Kidney epithelial cell (primary cell): ENCODE measurements around the gene SMAD6. TPM values are rescaled to one million over a fixed set of nuclear protein-coding genes. Genes with fewer than 3 reads are reported as not detected.

Experiments
- DNase-seq: peaks from one replicate; pipeline ENCODE4 v3.0.0-alpha.2; 2010; ENCODE audit warnings: low read depth
- H3K27me3 ChIP-seq: 2 replicates; pipeline ENCODE4 v1.6.0; 2011; ENCODE audit warnings: low read length; ENCODE audit not compliant: control insufficient read depth, insufficient read depth
- H3K36me3 ChIP-seq: 2 replicates; pipeline ENCODE4 v1.5.1; 2011; ENCODE audit warnings: low read length; ENCODE audit not compliant: control insufficient read depth, insufficient read depth
- H3K4me3 ChIP-seq: 2 replicates; pipeline ENCODE4 v1.5.1; 2011; ENCODE audit warnings: low read depth, mild to moderate bottlenecking, control low read depth, low read length
- CTCF ChIP-seq: IDR thresholded peaks from 2 replicates; pipeline ENCODE4 v1.5.1; 2011; ENCODE audit warnings: mild to moderate bottlenecking, moderate library complexity, low read length, control low read depth, inconsistent platforms; ENCODE audit not compliant: insufficient read depth, poor library complexity, severe bottlenecking
- total RNA-seq: library from RNA; depleted of rRNA; stranded (reverse); fragments of >200 nt; gene quantifications from 2 replicates; pipeline ENCODE4 v1.2.3, GENCODE V29; 2015

SMAD6 gene
- total RNA-seq, 1 donor from 2014 or later, result 8.3 TPM

GRCh38 chr15:66654739-66655375 lies 47.2 kb upstream of the SMAD6 start:
- Histone ChIP-seq H3K4me3 (no peak overlapping the region), H3K27me3 (peaks cover 4% of the 10 kb centered on the region), H3K36me3 (no peaks in the 10 kb centered on the region)
- no peak for TF ChIP-seq CTCF
- DNase-seq, result no peak

GRCh38 chr15:66655511-66655910 lies 46.5 kb upstream of the SMAD6 start:
- Histone ChIP-seq H3K4me3 (no peak overlapping the region), H3K27me3 (peaks cover 4% of the 10 kb centered on the region), H3K36me3 (no peaks in the 10 kb centered on the region)
- TF ChIP-seq CTCF, result no peak
- DNase-seq, result no peak

- Histone ChIP-seq H3K27me3 (peaks cover 4% of the 10 kb centered on the region), H3K4me3 (no peak overlapping the region), H3K36me3 (no peaks in the 10 kb centered on the region)
- no peak for DNase-seq
- no peak for TF ChIP-seq CTCF
These were observed 46.0 kb upstream of the SMAD6 start for GRCh38 chr15:66655997-66656396.

- DNase-seq, result no peak
- no peaks in the 10 kb centered on the region for H3K36me3 ChIP-seq
- H3K4me3 ChIP-seq, result no peak overlapping the region
- H3K27me3 ChIP-seq, result peaks cover 4% of the 10 kb centered on the region
- no peak for TF ChIP-seq CTCF
These were observed 44.6 kb upstream of the SMAD6 start for GRCh38 chr15:66657185-66658020.

- DNase-seq, result no peak
- Histone ChIP-seq H3K27me3 (peaks cover 4% of the 10 kb centered on the region), H3K36me3 (no peaks in the 10 kb centered on the region), H3K4me3 (no peak overlapping the region)
- no peak for TF ChIP-seq CTCF
These were observed 44.0 kb upstream of the SMAD6 start for GRCh38 chr15:66658044-66658443.
